AG09319 (cell line): ENCODE results near the gene KCNN3.

ENCODE experiments used
- DNase-seq: peaks from one replicate; pipeline ENCODE4 v3.0.0-alpha.2; 2010; ENCODE audit warnings: low read depth; ENCODE audit errors: extremely low read depth
- TF ChIP-seq, protein P1 (sequence below): IDR thresholded peaks from 2 replicates; pipeline ENCODE4 v1.5.1; 2011; ENCODE audit warnings: low read depth, mild to moderate bottlenecking, inconsistent platforms, low read length, moderate library complexity

The KCNN3 gene

DNA sequence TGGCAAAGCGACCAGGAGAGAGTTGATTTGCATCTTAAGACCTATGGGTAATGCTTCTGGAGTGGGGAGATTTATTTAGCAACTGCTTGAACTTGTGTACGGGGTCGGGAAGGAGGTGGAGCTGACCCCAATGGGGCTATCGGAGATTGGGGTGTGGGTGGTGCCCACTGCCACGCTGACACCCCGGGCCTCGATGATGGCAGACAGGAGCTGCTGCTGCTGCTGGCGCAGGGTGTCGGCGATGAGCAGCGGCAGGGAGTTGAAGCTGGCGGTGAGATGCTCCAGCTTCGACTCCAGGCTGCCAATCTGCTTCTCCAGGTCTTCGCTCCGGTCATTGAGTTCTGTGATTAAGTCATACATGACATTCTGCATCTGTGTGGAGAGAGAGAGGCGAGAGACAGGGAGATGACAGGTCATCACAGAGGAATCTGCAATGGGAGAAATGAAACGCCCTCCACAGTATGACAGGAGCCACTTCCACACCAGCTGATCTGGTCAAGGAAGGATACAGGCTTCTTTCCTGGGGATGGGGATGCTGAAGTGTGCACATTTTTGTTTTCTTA, 162.1 kb downstream of the KCNN3 start:
- TF ChIP-seq, protein P1, sequence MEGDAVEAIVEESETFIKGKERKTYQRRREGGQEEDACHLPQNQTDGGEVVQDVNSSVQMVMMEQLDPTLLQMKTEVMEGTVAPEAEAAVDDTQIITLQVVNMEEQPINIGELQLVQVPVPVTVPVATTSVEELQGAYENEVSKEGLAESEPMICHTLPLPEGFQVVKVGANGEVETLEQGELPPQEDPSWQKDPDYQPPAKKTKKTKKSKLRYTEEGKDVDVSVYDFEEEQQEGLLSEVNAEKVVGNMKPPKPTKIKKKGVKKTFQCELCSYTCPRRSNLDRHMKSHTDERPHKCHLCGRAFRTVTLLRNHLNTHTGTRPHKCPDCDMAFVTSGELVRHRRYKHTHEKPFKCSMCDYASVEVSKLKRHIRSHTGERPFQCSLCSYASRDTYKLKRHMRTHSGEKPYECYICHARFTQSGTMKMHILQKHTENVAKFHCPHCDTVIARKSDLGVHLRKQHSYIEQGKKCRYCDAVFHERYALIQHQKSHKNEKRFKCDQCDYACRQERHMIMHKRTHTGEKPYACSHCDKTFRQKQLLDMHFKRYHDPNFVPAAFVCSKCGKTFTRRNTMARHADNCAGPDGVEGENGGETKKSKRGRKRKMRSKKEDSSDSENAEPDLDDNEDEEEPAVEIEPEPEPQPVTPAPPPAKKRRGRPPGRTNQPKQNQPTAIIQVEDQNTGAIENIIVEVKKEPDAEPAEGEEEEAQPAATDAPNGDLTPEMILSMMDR, result no peak
- no peak for DNase-seq

DNA sequence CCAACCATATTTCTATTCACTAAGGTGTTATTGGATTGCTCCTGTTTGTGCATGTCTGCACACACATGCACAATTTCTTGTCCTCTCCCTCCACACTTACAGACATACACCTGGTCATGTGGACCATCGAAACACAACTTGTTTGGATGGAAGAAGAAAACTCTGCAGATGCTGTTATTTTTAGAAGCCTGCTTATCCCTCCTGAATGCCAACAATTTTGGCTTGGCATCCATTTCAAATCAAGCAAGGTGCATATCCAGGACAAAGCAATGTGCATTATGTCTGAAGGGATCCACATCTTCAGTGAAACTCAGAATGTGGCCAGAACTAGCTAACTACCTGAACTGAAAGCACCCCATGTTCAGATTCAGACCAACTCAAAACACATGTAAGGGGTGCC, 163.2 kb downstream of the KCNN3 start:
- TF ChIP-seq, protein P1, result no peak

DNA sequence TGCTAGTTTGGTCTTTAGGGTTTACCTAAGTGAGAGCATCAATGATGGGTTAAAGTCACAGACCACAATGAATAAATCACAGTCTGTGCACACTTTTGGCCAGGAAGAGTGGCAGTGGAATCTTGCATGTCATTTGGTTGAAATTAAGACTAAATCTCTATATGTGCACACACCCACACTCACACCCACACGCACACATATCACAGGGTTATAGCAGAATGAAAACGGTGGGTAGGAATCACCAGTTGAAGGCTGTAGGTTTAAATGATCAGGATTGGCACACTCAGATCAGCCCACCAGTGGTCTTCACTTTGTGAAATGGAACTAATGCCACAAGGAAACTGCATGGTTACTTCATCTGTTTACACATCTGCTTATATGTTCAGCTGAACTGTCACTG, 164.5 kb downstream of the KCNN3 start:
- TF ChIP-seq, protein P1, result no peak
- DNase-seq, result no peak

More for the DNA sequence above, 163.2 kb downstream of the KCNN3 start:
- DNase-seq, result no peak

DNA sequence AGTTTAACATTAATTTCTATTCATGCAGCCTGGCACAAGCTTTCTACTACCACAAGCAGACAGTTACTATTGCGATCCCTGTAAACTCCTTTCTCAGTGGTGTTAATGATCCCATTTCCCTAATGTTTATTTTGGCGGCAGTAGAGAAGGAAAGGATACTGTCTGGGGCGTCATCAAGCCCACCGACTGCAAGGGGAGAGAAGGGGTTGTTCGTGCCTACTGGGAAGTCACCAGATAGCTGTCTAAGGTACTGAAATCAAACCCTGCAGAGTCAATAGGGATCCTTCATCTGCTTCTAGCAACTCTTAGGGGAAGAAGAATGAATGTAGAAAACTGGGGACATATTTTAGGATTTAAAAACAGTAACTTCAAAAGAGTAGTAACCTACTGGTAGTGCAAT, 166.9 kb downstream of the KCNN3 start:
- no peak for DNase-seq
- TF ChIP-seq, protein P1, result no peak

DNA sequence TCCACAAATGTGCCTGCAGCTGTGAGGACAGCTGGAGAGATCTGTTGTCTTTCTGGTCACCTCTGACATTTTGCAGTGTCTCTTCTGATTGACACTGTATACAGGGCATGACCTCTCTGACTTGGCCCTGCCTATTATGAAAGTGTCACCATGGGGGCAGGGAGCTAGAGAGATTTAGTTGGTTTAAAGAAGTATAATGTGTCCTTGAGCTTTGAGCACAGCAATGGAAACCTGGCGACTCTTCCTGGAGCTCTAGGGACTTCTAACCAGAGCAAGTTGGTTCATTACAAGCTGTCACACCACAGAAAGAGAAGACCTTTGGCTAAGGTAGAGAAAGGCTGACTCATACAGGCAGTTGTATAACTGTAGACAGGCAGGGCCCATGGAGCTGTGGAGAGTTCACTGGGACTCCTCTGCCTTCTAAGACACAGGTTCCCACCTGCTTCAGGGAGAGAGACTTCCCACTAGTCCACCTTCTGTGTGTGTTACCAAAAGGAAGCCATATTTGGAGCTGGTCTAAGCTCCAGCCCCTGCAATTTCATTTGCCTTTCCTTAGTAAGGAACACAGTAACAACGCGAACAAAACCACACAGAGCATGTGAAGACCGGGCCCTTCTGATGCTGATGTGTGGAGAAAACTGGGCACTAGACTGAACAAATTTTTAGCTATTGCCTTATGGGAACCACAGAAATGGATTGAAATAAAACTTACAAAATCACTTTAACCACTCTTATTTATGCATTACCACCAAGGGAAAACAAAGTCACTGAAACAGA, 171.6 kb downstream of the KCNN3 start:
- no peak for DNase-seq
- TF ChIP-seq, protein P1, result no peak

DNA sequence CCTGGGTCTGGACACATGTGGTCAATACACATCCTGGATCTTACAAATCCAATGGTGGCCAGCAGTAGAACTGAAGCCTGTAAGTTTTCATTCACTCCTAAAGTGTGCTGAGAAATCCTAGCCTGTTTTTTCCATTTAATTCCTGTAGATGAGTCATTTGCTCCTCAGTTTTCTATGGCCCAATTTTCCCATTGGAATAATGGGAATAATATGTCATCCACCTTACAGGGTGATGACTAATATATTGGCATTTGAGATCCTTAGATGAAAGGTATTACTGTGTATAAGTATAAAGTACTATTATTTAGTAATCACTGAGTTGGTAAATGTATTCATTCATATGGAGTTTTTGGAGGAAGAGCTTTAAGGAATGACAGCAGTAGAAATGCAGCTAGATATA, 172.4 kb downstream of the KCNN3 start:
- no peak for DNase-seq
- TF ChIP-seq, protein P1, result no peak

DNA sequence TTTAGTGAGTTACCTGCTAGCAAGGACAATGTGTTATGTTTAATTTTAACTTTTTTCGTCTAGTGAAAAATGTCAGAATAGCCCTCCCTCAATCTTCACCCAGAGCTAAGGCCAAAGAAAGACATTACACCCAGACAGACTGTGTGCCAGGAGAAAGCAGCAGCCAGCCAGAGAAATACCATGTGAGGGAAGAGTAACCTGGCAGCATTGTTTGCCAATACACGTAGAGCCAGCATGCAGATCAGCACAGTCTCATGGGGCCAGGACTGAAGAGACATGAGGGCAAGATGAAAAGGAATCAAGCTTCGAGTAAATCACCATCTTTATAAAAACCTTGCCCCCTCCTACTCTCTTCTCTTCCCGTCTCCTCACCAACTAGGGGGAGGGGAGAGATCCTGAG, 173.6 kb downstream of the KCNN3 start:
- DNase-seq, result no peak
- TF ChIP-seq, protein P1, result no peak
